GM19193 (cell line): Measurements from ENCODE around the gene VRK2.

Source experiments
- POLR2A ChIP-seq: IDR thresholded peaks from 4 replicates; pipeline ENCODE4 v1.6.1; 2011; ENCODE audit not compliant: insufficient read depth, insufficient read length; ENCODE audit errors: extremely low read depth

VRK2 gene

GRCh38 chr2:58046335-58046584 is 346 bp upstream of the VRK2 start:
- no peak for TF ChIP-seq POLR2A

- TF ChIP-seq POLR2A, result no peak
Observed at GRCh38 chr2:58047373-58047935, 848 bp downstream of the VRK2 start.

GRCh38 chr2:58047961-58048360 is 1.4 kb downstream of the VRK2 start:
- no peak for TF ChIP-seq POLR2A

GRCh38 chr2:58051445-58051844 is 4.8 kb downstream of the VRK2 start:
- no peak for TF ChIP-seq POLR2A

GRCh38 chr2:58052978-58053377 is 6.4 kb downstream of the VRK2 start:
- no peak for TF ChIP-seq POLR2A

- TF ChIP-seq POLR2A, result no peak
Observed at GRCh38 chr2:58054264-58054663, 7.7 kb downstream of the VRK2 start.

GRCh38 chr2:58055033-58055786 is 8.6 kb downstream of the VRK2 start:
- no peak for TF ChIP-seq POLR2A

- TF ChIP-seq POLR2A, result no peak
Observed at GRCh38 chr2:58056192-58056916, 9.7 kb downstream of the VRK2 start.

- no peak for TF ChIP-seq POLR2A
Observed at GRCh38 chr2:58057707-58058530, 11.3 kb downstream of the VRK2 start.

GRCh38 chr2:58063641-58064040 is 17.0 kb downstream of the VRK2 start:
- TF ChIP-seq POLR2A, result no peak

- no peak for TF ChIP-seq POLR2A
Observed at GRCh38 chr2:58064086-58064485, 17.5 kb downstream of the VRK2 start.

GRCh38 chr2:58065248-58065647 is 18.6 kb downstream of the VRK2 start:
- no peak for TF ChIP-seq POLR2A

GRCh38 chr2:58067001-58067400 is 20.4 kb downstream of the VRK2 start:
- TF ChIP-seq POLR2A, result no peak

GRCh38 chr2:58070765-58071164 is 24.2 kb downstream of the VRK2 start:
- no peak for TF ChIP-seq POLR2A

- TF ChIP-seq POLR2A, result no peak
Observed at GRCh38 chr2:58072102-58072501, 25.5 kb downstream of the VRK2 start.

GRCh38 chr2:58073008-58073407 is 26.4 kb downstream of the VRK2 start:
- TF ChIP-seq POLR2A, result no peak

- TF ChIP-seq POLR2A, result no peak
Observed at GRCh38 chr2:58073751-58074150, 27.1 kb downstream of the VRK2 start.
